ENCODE measurements around the gene TBC1D16. TPM values are rescaled to one million over a fixed set of nuclear protein-coding genes. Genes with fewer than 3 reads are reported as not detected.

TBC1D16 gene
- total RNA-seq, 1 experiment from 2014 or later = 35.9 TPM

DNA sequence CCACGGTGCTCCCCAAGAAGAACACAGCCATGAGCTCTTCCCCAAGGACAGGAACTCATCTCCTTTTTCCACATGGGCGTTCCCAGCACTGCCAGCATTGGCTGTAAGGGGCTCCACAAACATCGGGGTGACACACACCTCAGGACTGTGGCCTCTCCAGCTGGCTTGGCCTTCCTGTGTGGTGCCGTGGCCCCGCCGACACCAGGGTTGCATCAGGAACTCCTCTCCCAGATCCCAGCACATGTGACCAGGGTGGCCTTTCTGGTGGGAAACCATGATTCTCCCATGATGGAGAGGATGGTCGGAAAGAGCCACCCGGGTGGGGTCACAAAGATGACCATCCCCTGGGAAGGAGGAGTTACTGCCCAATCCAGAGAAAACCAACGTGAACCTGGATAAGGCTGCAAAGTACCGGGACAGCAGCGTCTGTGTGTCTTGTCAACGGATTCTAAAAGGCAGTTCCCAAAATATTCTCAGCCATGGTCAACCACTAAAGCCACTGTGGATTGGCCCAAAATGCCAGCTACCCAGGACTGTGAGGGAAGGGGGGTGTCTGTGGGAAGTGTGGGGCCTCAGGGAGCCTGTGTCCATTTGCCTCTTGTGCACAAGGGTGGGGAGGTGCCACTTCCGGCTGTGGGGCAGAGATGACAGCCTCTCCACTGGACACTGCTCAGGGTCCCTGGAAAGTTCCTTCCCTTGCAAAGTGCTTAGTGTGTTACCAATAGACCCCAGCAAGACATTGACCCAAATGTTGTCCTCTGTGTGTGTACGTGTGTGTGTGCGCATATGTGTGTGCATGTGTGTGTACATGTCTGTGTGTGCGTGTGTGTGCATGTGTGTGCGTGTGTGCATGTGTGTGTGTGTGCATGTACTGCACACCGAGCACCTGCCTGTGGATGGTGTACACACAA, 118.4 kb downstream of the TBC1D16 start:
- CTCF ChIA-PET = interaction anchor here (0.6 to 2.2 kb wide), 6 partner anchors 20 to 120 kb away, joined by 4 to 20 read pairs (median 5); partner anchors contain the start of gene CBX8
- H3K4me1 Mint-ChIP-seq (ENCODE audit: low read depth, unreplicated experiment) = peaks cover 40% of the 10 kb centered on the region

GRCh38 chr17:79916506-79916905, 119.2 kb downstream of the TBC1D16 start:
- no peaks in the 10 kb centered on the region for H3K27me3 Mint-ChIP-seq (ENCODE audit: unreplicated experiment)
- no peak for TF ChIP-seq CTCF (IDR thresholded peaks at IDR 0.05; ENCODE audit: unreplicated experiment)
- no peak overlapping the region for H3K4me3 Mint-ChIP-seq (ENCODE audit: low read depth, unreplicated experiment)
- peaks cover 40% of the 10 kb centered on the region for H3K4me1 Mint-ChIP-seq (ENCODE audit: low read depth, unreplicated experiment)
- intact Hi-C loops (cut with micrococcal nuclease; ENCODE audit: unreplicated experiment) = loop anchor here (1.0 to 5.0 kb wide), 3 partner anchors 64 to 108 kb away; no protein-coding TSS in a partner anchor
- no TSS peak for BruUV-seq (replicated peaks)
- H3K27ac Mint-ChIP-seq (ENCODE audit: unreplicated experiment) = no peak overlapping the region
- peaks cover 6% of the 10 kb centered on the region for H3K36me3 Mint-ChIP-seq (ENCODE audit: insufficient read depth, unreplicated experiment)
- DNase-seq = no peak
- CTCF ChIA-PET = interaction anchor here (1.0 to 2.2 kb wide), 10 partner anchors 9 to 119 kb away, joined by 3 to 20 read pairs (median 5); partner anchors contain the start of genes CBX4 and CBX8
- H3K9me3 Mint-ChIP-seq (ENCODE audit: low read depth, unreplicated experiment) = no peaks in the 10 kb centered on the region

More for the DNA sequence above, 118.4 kb downstream of the TBC1D16 start:
- TF ChIP-seq CTCF (IDR thresholded peaks at IDR 0.05; ENCODE audit: unreplicated experiment) = no peak
- no peak overlapping the region for H3K27ac Mint-ChIP-seq (ENCODE audit: unreplicated experiment)
- no TSS peak for BruUV-seq (replicated peaks)
- no peak for DNase-seq
- H3K27me3 Mint-ChIP-seq (ENCODE audit: unreplicated experiment) = no peaks in the 10 kb centered on the region
- H3K9me3 Mint-ChIP-seq (ENCODE audit: low read depth, unreplicated experiment) = no peaks in the 10 kb centered on the region
- H3K4me3 Mint-ChIP-seq (ENCODE audit: low read depth, unreplicated experiment) = no peak overlapping the region
- intact Hi-C loops (cut with micrococcal nuclease; ENCODE audit: unreplicated experiment) = loop anchor here (1.0 to 5.0 kb wide), 3 partner anchors 65 to 109 kb away; no protein-coding TSS in a partner anchor
- peaks cover 6% of the 10 kb centered on the region for H3K36me3 Mint-ChIP-seq (ENCODE audit: insufficient read depth, unreplicated experiment)

GRCh38 chr17:79915850-79916430, 119.7 kb downstream of the TBC1D16 start:
- peaks cover 6% of the 10 kb centered on the region for H3K36me3 Mint-ChIP-seq (ENCODE audit: insufficient read depth, unreplicated experiment)
- intact Hi-C loops (cut with micrococcal nuclease; ENCODE audit: unreplicated experiment) = loop anchor here (1.0 to 5.0 kb wide), 3 partner anchors 64 to 108 kb away; no protein-coding TSS in a partner anchor
- H3K27me3 Mint-ChIP-seq (ENCODE audit: unreplicated experiment) = no peaks in the 10 kb centered on the region
- H3K4me1 Mint-ChIP-seq (ENCODE audit: low read depth, unreplicated experiment) = peaks cover 40% of the 10 kb centered on the region
- BruUV-seq (replicated peaks) = no TSS peak
- TF ChIP-seq CTCF (IDR thresholded peaks at IDR 0.05; ENCODE audit: unreplicated experiment) = peak; percentile 22
- H3K27ac Mint-ChIP-seq (ENCODE audit: unreplicated experiment) = no peak overlapping the region
- no peaks in the 10 kb centered on the region for H3K9me3 Mint-ChIP-seq (ENCODE audit: low read depth, unreplicated experiment)
- peak; percentile 94 for DNase-seq
- CTCF ChIA-PET = interaction anchor here (0.6 to 2.2 kb wide), 16 partner anchors 10 to 523 kb away, joined by 3 to 20 read pairs (median 4); partner anchors contain the start of genes CBX4 and CBX8
- no peak overlapping the region for H3K4me3 Mint-ChIP-seq (ENCODE audit: low read depth, unreplicated experiment)
